ENCODE data around the gene IL17RE.

- no peak for TF ChIP-seq JUN (IDR thresholded peaks at IDR 0.05; ENCODE audit: borderline replicate concordance, insufficient read depth, insufficient read length, low read depth)
- TF ChIP-seq CTCF (IDR thresholded peaks at IDR 0.05; ENCODE audit: extremely low read depth in 1 of 2, insufficient read depth in 1 of 2, low read depth in 1 of 2, low read length in 2 of 2): no peak
- no peak for TF ChIP-seq MAX (IDR thresholded peaks at IDR 0.05; ENCODE audit: insufficient read depth, insufficient read length)
- no peak for TF ChIP-seq POLR2A (IDR thresholded peaks at IDR 0.05; ENCODE audit: low read depth, low read length)
- no peak for TF ChIP-seq EZH2 (IDR thresholded peaks at IDR 0.05; ENCODE audit: borderline replicate concordance, low read depth, low read length, severe bottlenecking)
These were observed 41.6 kb downstream of the IL17RE start for GRCh38 chr3:9944271-9944670.
